HepG2 (cell line): Measurements from ENCODE around the gene TJP2. TPM values are rescaled to one million over a fixed set of nuclear protein-coding genes. Genes with fewer than 3 reads are reported as not detected.

Experiments
- ASH2L ChIP-seq: fragments of 300-600, 200-600 bp; sonication (generic); IDR thresholded peaks from 2 replicates; pipeline ENCODE4 v1.7.0; 2017; ENCODE audit warnings: low read depth, mild to moderate bottlenecking, moderate library complexity, mixed read lengths, low read length; ENCODE audit not compliant: insufficient read length
- GATAD1 ChIP-seq: IDR thresholded peaks from 2 replicates; pipeline ENCODE4 v1.6.1; 2016; ENCODE audit warnings: missing genetic modification reagents, missing compliant biosample characterization
- IKZF1 ChIP-seq: fragments of 450-650 bp; IDR thresholded peaks from 2 replicates; pipeline ENCODE4 v1.7.1; 2016
- KDM3A ChIP-seq: IDR thresholded peaks from 2 replicates; pipeline ENCODE4 v1.6.1; 2018; ENCODE audit warnings: low read depth, missing compliant biosample characterization
- PHF21A ChIP-seq: sonication (generic); formaldehyde crosslinking; IDR thresholded peaks from 2 replicates; pipeline ENCODE4 v1.5.0; 2020; ENCODE audit warnings: mild to moderate bottlenecking, missing genetic modification reagents
- SOX13 ChIP-seq, 3 experiments: fragments of 450-650 bp in 1 of 3; sonication (generic) in 1 of 3; formaldehyde crosslinking in 1 of 3; IDR thresholded peaks in 2 of 3; conservative IDR thresholded peaks in 1 of 3; 2 replicates each; pipeline versions ENCODE4 v1.5.0 to v1.6.1; 2016 to 2020; ENCODE audit warnings: antibody characterized with exemption in 1 of 3, mild to moderate bottlenecking in 1 of 3, missing compliant biosample characterization in 1 of 3, missing genetic modification reagents in 1 of 3, moderate library complexity in 1 of 3
- TBX2 ChIP-seq: sonication (generic); formaldehyde crosslinking; IDR thresholded peaks from 2 replicates; pipeline ENCODE4 v1.5.0; 2020; ENCODE audit warnings: missing genetic modification reagents, mild to moderate bottlenecking, borderline replicate concordance
- TRAFD1 ChIP-seq: sonication (generic); formaldehyde crosslinking; IDR thresholded peaks from 2 replicates; pipeline ENCODE4 v1.5.1; 2020; ENCODE audit warnings: missing genetic modification reagents, mild to moderate bottlenecking, borderline replicate concordance
- XBP1 ChIP-seq: sonication (generic); formaldehyde crosslinking; IDR thresholded peaks from 2 replicates; pipeline ENCODE4 v1.5.0; 2020; ENCODE audit warnings: missing genetic modification reagents
- ZNF883 ChIP-seq: sonication (generic); formaldehyde crosslinking; IDR thresholded peaks from 2 replicates; pipeline ENCODE4 v1.5.1; 2020; ENCODE audit warnings: mild to moderate bottlenecking, missing genetic modification reagents; ENCODE audit errors: not compliant biosample characterization
- polyA plus RNA-seq, 8 experiments: library from polyadenylated mRNA; depleted of rRNA in 3 of 8; stranded (reverse) in 7 of 8; unstranded in 1 of 8; fragments of >200 nt; fragmentation: Illumina TruSeq in 4 of 8; extraction: Trizol in 4 of 8; gene quantifications; 2 replicates each; pipeline versions ENCODE4 v1.2.1 to v1.2.3, GENCODE V29; 2011 to 2016; ENCODE audit warnings: low read depth in 4 of 8, missing spikeins in 1 of 8, mixed read lengths in 1 of 8; ENCODE audit not compliant: insufficient read depth in 1 of 8
- total RNA-seq, 5 experiments: library from RNA; depleted of rRNA; stranded (reverse); fragments of >200 nt; fragmentation: Illumina TruSeq; extraction: Trizol; gene quantifications; 2 replicates each; pipeline ENCODE4 v1.2.3, GENCODE V29; 2016; ENCODE audit warnings: low read depth in 1 of 5
- TF ChIP-seq, protein P1 (sequence below), 2 experiments: fragments of 450-650 bp in 1 of 2; sonication (generic) in 1 of 2; formaldehyde crosslinking in 1 of 2; IDR thresholded peaks; 2 replicates each; pipeline versions ENCODE4 v1.6.1 to v1.8.0; 2016 to 2022; ENCODE audit warnings: antibody characterized with exemption in 1 of 2, mild to moderate bottlenecking in 1 of 2, missing genetic modification reagents in 1 of 2
- TF ChIP-seq, protein P2 (sequence below): sonication (generic); formaldehyde crosslinking; IDR thresholded peaks from 2 replicates; pipeline ENCODE4 v1.8.1; 2023; ENCODE audit warnings: mild to moderate bottlenecking, missing genetic modification reagents, borderline replicate concordance
- TF ChIP-seq, protein P3 (sequence below): IDR thresholded peaks from 2 replicates; pipeline ENCODE4 v1.6.1; 2016; ENCODE audit warnings: mild to moderate bottlenecking
- TF ChIP-seq, protein P4 (sequence below): IDR thresholded peaks from 2 replicates; pipeline ENCODE4 v1.6.1; 2012; ENCODE audit warnings: low read depth, low read length, improper control_type of control experiment

The TJP2 gene
- total and polyA plus RNA-seq, 2 of the 13 experiments (the other 11 are each of a cell fraction or from before 2014, with no cell fraction given), result 109 to 110 TPM

- TF ChIP-seq TRAFD1 (CRISPR knock-in tag) (no peak), IKZF1 (no peak), SOX13 (IDR thresholded peaks at IDR 0.05) (no peak), SOX13 (CRISPR knock-in tag; conservative IDR thresholded peaks at IDR 0.05 in 1 of 2, IDR thresholded peaks at IDR 0.05 in 1 of 2) (peak in 1 of 2 experiments; percentile 64; a peak in 1 of 4 replicates), ZNF883 (CRISPR knock-in tag) (no peak), TBX2 (CRISPR knock-in tag) (0 out of 2 replicates have a peak, but pooled peaks have one; percentile 28), GATAD1 (CRISPR knock-in tag) (peak; percentile 32; the same call in 1 of the 2 replicates), ASH2L (peak; percentile 16), PHF21A (peak; percentile 48; the same call in 1 of the 2 replicates), KDM3A (CRISPR knock-in tag) (no peak), XBP1 (CRISPR knock-in tag) (no peak)
- TF ChIP-seq, protein P1, sequence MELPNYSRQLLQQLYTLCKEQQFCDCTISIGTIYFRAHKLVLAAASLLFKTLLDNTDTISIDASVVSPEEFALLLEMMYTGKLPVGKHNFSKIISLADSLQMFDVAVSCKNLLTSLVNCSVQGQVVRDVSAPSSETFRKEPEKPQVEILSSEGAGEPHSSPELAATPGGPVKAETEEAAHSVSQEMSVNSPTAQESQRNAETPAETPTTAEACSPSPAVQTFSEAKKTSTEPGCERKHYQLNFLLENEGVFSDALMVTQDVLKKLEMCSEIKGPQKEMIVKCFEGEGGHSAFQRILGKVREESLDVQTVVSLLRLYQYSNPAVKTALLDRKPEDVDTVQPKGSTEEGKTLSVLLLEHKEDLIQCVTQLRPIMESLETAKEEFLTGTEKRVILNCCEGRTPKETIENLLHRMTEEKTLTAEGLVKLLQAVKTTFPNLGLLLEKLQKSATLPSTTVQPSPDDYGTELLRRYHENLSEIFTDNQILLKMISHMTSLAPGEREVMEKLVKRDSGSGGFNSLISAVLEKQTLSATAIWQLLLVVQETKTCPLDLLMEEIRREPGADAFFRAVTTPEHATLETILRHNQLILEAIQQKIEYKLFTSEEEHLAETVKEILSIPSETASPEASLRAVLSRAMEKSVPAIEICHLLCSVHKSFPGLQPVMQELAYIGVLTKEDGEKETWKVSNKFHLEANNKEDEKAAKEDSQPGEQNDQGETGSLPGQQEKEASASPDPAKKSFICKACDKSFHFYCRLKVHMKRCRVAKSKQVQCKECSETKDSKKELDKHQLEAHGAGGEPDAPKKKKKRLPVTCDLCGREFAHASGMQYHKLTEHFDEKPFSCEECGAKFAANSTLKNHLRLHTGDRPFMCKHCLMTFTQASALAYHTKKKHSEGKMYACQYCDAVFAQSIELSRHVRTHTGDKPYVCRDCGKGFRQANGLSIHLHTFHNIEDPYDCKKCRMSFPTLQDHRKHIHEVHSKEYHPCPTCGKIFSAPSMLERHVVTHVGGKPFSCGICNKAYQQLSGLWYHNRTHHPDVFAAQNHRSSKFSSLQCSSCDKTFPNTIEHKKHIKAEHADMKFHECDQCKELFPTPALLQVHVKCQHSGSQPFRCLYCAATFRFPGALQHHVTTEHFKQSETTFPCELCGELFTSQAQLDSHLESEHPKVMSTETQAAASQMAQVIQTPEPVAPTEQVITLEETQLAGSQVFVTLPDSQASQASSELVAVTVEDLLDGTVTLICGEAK (IDR thresholded peaks at IDR 0.05), result no peak
- TF ChIP-seq, protein P1 (CRISPR knock-in tag; IDR thresholded peaks at IDR 0.05), result no peak
- TF ChIP-seq, protein P2, sequence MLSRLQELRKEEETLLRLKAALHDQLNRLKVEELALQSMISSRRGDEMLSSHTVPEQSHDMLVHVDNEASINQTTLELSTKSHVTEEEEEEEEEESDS (CRISPR knock-in tag), result no peak
- TF ChIP-seq, protein P3, sequence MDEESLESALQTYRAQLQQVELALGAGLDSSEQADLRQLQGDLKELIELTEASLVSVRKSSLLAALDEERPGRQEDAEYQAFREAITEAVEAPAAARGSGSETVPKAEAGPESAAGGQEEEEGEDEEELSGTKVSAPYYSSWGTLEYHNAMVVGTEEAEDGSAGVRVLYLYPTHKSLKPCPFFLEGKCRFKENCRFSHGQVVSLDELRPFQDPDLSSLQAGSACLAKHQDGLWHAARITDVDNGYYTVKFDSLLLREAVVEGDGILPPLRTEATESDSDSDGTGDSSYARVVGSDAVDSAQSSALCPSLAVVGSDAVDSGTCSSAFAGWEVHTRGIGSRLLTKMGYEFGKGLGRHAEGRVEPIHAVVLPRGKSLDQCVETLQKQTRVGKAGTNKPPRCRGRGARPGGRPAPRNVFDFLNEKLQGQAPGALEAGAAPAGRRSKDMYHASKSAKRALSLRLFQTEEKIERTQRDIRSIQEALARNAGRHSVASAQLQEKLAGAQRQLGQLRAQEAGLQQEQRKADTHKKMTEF (CRISPR knock-in tag), result 0 out of 2 replicates have a peak, but pooled peaks have one; percentile 14
- TF ChIP-seq, protein P4, sequence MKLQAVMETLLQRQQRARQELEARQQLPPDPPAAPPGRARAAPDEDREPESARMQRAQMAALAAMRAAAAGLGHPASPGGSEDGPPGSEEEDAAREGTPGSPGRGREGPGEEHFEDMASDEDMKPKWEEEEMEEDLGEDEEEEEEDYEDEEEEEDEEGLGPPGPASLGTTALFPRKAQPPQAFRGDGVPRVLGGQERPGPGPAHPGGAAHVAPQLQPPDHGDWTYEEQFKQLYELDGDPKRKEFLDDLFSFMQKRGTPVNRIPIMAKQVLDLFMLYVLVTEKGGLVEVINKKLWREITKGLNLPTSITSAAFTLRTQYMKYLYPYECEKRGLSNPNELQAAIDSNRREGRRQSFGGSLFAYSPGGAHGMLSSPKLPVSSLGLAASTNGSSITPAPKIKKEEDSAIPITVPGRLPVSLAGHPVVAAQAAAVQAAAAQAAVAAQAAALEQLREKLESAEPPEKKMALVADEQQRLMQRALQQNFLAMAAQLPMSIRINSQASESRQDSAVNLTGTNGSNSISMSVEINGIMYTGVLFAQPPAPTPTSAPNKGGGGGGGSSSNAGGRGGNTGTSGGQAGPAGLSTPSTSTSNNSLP, result peak; percentile 92
Measured at GRCh38 chr9:69180670-69181069, 6.6 kb downstream of the TJP2 start (continued).
